ENCODE measurements around the gene OR10H1.

DNA sequence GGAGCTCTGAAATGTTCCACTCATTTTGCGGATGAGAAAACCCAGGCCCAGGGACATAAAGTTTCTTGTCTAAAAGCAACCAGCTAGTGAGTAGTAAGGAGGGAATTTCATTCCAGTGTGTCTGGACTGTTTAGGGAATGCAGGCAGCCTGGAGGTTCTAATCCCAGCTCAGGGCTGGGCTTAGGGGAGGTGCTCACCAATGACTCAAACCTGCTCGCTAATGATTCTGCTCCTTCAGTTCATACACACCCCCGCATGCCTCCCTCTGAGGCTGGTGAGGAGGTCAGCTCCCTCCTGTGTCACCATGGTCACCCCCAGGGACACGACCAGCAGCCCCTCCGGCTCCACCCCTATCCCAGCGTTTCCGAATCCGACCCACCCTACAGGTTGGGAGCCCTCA is 47.8 kb upstream of the OR10H1 start:
- TF ChIP-seq ZSCAN30 (tag by site-specific recombination; IDR thresholded peaks at IDR 0.05): no peak
- TF ChIP-seq, protein P1, sequence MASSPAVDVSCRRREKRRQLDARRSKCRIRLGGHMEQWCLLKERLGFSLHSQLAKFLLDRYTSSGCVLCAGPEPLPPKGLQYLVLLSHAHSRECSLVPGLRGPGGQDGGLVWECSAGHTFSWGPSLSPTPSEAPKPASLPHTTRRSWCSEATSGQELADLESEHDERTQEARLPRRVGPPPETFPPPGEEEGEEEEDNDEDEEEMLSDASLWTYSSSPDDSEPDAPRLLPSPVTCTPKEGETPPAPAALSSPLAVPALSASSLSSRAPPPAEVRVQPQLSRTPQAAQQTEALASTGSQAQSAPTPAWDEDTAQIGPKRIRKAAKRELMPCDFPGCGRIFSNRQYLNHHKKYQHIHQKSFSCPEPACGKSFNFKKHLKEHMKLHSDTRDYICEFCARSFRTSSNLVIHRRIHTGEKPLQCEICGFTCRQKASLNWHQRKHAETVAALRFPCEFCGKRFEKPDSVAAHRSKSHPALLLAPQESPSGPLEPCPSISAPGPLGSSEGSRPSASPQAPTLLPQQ (tag by site-specific recombination; IDR thresholded peaks at IDR 0.05): no peak
- TF ChIP-seq, protein P2, sequence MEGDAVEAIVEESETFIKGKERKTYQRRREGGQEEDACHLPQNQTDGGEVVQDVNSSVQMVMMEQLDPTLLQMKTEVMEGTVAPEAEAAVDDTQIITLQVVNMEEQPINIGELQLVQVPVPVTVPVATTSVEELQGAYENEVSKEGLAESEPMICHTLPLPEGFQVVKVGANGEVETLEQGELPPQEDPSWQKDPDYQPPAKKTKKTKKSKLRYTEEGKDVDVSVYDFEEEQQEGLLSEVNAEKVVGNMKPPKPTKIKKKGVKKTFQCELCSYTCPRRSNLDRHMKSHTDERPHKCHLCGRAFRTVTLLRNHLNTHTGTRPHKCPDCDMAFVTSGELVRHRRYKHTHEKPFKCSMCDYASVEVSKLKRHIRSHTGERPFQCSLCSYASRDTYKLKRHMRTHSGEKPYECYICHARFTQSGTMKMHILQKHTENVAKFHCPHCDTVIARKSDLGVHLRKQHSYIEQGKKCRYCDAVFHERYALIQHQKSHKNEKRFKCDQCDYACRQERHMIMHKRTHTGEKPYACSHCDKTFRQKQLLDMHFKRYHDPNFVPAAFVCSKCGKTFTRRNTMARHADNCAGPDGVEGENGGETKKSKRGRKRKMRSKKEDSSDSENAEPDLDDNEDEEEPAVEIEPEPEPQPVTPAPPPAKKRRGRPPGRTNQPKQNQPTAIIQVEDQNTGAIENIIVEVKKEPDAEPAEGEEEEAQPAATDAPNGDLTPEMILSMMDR (tag by site-specific recombination; IDR thresholded peaks at IDR 0.05): no peak
- TF ChIP-seq ZNF768 (tag by site-specific recombination; IDR thresholded peaks at IDR 0.05): no peak
- TF ChIP-seq ZNF416 (tag by site-specific recombination; IDR thresholded peaks at IDR 0.05): no peak
- no peak for TF ChIP-seq ZNF76 (tag by site-specific recombination; IDR thresholded peaks at IDR 0.05; ENCODE audit: borderline replicate concordance, low read depth)
- TF ChIP-seq ZNF121 (tag by site-specific recombination; IDR thresholded peaks at IDR 0.05): no peak
- TF ChIP-seq, protein P3, sequence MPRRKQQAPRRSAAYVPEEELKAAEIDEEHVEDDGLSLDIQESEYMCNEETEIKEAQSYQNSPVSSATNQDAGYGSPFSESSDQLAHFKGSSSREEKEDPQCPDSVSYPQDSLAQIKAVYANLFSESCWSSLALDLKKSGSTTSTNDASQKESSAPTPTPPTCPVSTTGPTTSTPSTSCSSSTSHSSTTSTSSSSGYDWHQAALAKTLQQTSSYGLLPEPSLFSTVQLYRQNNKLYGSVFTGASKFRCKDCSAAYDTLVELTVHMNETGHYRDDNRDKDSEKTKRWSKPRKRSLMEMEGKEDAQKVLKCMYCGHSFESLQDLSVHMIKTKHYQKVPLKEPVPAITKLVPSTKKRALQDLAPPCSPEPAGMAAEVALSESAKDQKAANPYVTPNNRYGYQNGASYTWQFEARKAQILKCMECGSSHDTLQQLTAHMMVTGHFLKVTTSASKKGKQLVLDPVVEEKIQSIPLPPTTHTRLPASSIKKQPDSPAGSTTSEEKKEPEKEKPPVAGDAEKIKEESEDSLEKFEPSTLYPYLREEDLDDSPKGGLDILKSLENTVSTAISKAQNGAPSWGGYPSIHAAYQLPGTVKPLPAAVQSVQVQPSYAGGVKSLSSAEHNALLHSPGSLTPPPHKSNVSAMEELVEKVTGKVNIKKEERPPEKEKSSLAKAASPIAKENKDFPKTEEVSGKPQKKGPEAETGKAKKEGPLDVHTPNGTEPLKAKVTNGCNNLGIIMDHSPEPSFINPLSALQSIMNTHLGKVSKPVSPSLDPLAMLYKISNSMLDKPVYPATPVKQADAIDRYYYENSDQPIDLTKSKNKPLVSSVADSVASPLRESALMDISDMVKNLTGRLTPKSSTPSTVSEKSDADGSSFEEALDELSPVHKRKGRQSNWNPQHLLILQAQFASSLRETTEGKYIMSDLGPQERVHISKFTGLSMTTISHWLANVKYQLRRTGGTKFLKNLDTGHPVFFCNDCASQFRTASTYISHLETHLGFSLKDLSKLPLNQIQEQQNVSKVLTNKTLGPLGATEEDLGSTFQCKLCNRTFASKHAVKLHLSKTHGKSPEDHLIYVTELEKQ (tag by site-specific recombination; IDR thresholded peaks at IDR 0.05; ENCODE audit: borderline replicate concordance): no peak
- no peak for TF ChIP-seq ZNF335 (tag by site-specific recombination; conservative IDR thresholded peaks at IDR 0.05)
- no peak for TF ChIP-seq KLF1 (tag by site-specific recombination; IDR thresholded peaks at IDR 0.05)
- TF ChIP-seq, protein P4, sequence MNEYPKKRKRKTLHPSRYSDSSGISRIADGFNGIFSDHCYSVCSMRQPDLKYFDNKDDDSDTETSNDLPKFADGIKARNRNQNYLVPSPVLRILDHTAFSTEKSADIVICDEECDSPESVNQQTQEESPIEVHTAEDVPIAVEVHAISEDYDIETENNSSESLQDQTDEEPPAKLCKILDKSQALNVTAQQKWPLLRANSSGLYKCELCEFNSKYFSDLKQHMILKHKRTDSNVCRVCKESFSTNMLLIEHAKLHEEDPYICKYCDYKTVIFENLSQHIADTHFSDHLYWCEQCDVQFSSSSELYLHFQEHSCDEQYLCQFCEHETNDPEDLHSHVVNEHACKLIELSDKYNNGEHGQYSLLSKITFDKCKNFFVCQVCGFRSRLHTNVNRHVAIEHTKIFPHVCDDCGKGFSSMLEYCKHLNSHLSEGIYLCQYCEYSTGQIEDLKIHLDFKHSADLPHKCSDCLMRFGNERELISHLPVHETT (tag by site-specific recombination; IDR thresholded peaks at IDR 0.05): no peak
